Hepatic stellate cell (primary cell): ENCODE results near the gene MRPL49.

Source experiments
- DNase-seq: peaks from one replicate; pipeline ENCODE4 v3.0.0; 2011; ENCODE audit warnings: low spot score

MRPL49 gene

DNA sequence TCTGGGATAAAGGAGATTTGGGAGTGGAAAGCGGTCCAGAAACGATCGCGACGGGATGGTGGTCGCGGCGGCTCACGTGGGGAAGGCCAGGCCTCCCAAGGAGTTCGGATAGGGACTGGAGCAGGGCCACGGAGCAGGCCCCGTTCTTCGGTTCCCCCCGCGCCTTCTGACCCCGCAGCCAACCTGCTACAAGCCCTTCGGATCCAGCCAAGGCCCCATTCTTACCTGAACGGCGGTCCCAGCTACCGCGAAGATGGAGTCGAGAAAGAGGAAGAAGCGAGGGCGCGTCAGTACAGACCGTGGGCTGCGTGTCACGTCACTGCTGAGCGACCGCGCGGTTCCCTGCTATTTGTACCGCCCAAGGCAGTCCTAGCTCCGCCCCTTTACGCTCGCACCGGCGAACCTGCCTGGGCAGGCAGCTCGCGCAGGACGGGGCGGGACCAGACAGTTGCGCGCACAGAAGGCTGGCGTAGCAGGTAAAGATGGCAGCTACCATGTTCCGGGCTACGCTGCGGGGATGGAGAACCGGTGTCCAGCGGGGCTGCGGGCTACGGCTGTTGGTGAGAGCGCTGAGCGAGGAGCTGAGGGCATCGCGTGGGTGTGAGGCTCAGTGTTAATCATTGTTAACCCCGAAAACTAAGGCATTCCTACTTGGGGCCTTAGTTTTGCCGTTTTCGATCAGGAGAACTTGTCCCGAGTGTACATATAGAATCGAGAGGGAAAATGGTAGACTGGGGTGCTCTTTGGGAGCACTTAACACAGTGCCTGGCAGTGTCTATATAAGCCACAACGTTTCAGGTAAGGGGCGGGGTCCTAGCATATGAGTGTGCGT is at the start of gene MRPL49, which contains the start of gene FAU:
Gene MRPL49 (plus strand): TSS at position 457 of the 832 bp plus-strand sequence. CDS start 26 bp downstream, at position 483.
Gene FAU (minus strand): TSS at position 270 of the 832 bp plus-strand sequence. CDS start 321 bp downstream, outside the sequence.
- DNase-seq: peak; percentile 98

DNA sequence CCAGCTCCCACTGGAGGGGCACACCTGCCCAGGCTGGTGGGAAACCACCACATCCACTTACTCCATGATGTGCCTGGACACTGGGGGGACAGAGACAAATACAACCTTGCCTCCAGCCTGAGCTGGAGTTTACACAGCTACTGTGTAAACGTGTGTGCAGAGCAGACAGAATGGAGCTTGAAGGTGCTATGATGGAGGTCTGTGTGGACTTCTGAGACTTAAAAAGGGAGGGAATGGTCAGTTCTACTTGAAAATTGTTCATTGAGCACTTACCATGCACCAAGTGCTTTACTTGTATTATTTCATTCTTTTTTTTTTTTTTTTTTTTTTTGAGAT is 49.5 kb upstream of the MRPL49 start:
- no peak for DNase-seq

DNA sequence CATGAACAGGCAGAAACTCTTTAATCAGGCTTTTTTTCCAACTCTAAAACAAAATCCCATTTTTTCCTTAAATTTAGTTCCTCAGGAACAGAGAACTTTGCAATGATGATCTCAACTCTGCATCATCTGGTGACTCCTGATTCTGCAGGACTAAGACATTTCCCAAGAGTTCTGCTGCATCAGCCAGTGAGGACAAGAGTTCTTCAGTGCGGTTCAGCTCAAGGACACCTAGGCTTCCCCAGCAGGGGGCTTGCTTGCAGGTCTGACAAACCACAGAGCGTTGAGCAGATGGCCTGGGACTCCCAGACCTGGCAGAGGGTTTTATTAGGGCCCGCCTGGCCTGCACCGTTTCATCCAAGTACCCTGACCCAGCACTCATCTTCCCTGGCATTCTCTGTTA is 44.7 kb upstream of the MRPL49 start:
- DNase-seq: no peak

DNA sequence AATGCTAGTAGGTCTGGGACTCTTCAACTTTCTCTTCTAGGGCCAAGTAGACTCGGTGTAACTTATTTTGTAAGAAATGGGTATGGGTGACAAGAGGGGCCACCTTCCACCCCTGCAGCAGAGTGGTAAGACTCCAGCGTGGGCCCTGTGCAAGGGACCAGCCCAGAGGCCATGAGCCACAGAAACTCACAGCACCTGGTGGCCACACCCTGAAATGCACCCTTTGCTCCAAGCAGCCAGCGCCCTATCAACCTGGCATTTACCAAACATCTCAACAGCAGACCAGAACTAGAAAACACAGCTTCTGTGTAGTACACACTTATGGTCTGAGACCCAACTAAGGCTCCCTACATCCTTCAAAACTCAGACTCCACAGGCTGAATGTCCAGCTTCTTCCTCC is 44.0 kb upstream of the MRPL49 start:
- peak; percentile 63 for DNase-seq

DNA sequence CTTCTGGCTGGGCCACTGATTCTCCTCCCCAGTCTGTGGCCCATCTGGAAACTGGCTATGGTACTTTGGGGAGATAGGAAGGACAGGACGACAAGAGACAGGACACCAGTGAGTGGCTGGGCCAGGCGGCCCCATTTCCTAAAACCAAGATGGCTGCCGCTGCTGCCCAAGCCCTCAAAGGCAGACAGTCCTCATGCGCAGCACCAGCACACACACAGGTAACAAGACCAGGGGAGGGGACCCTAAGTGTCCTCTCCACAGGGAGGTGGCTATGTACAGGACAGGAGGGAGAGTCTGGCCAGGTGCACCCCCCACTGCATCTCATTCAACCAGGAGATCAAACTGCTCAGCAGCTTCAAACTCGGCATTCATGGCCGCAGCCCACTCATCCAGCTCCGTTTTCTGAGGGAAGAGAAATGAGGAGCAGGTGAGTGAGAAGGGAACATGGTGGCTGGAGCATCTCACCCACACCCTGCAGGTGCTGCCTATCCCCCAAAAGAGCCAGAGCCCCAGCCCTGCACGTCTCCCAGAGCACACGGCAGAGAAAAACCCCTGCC is 43.3 kb upstream of the MRPL49 start:
- DNase-seq: no peak

DNA sequence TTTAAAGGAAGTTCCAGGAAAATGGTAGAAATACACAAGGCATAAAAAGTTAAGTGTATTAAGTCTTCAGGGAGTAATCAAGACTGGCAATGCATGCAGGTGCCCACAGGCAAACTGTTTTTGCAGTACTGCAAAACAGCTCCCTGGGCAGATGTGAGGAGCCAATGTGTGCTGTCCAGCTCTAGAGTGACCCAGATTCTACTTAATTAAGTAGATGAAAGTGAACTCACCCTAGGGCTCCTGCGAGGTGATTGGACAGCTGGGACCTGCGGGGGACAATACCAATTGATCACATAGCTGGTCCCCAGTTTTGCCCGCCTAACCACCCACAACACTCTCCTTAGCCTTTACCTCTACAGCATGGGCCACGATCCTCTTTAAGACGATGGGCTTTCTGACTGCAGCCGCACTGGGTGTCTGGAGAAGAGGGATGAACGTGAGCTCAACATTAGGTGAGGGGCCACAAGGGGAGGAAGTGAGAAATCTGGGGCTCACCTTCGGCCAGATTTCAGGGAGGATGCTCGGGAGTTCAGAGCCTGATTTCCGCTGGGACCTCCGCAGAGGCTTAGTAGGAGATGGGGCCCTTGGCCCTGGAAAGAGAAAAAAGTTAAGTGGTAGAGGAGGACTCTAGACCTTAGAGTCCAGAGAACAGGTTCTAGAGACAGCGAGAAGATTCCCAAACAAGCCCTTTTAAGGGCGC is 38.8 kb upstream of the MRPL49 start:
- DNase-seq: no peak

DNA sequence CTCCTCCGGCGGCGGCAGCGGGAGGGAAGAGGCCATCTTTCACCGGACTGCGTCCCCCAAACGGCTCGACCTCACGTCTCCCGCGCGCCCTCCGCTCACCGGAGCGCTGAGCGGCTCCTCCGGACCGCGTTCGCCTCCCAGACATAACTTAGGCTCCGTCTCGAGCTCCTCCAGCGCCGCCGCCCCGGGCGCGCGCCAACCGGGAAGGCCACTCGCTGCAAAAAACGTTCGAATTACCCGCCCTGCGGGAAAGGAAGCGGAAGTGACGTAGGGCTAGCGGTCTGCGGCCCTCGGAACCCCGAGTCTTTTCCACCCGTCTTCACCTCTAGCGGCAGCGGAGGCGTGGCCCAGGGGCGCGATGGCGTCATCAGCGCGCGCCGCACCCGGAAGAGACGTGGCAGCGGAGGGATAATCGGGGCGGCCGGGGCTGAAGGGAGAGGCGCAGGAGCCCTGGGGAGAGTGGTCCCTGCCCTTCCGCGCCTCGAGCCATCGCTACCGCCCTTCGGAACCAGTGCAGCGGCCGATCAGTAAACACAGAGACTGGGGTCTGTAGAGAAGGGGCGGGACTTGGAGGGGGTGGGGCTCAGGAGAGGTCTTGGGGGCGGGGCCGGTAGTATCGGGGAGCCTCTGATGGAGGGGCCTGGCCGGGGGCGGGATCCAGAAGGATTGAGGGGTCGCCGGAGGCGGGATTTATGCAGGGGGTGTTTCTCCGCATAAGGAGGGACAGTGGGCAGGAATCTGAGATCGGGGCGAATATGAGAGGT is 38.1 kb upstream of the MRPL49 start, which contains the start of the genes CDCA5 and ZFPL1:
Gene CDCA5 (minus strand): TSS at position 207 of the 764 bp plus-strand sequence. CDS start 62 bp downstream, at position 145.
Gene ZFPL1 (plus strand): TSS at position 389 of the 764 bp plus-strand sequence. CDS start 477 bp downstream, outside the sequence.
- DNase-seq: peak; percentile 99

DNA sequence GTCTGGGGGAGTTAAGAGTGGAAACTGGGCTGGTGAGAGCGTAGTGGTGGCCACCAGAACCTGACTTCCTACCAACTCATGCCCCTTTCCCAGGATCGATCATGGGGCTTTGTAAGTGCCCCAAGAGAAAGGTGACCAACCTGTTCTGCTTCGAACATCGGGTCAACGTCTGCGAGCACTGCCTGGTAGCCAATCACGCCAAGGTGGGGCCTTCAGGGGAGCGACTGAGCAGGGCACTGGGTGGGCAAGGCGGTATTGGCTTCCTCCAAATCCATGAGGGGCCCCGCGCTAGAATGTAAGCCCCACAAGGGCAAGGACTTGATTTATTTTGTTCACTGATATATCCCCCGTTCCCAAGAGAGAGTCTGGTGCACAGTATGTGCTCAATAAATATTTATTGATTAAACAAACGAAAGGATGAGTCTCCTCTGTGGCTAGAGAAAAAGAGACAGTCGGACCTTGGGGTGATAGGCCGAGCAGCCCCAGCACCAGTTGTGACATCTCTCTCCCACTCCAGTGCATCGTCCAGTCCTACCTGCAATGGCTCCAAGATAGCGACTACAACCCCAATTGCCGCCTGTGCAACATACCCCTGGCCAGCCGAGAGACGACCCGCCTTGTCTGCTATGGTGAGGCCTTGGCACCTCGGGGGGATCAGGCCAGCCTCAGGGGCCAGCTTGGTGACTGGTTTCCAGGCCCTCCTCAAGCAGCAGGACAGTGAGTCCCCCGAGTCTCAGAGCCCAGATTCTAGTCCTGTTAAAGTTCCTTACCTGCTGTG is 37.3 kb upstream of the MRPL49 start:
- no peak for DNase-seq

DNA sequence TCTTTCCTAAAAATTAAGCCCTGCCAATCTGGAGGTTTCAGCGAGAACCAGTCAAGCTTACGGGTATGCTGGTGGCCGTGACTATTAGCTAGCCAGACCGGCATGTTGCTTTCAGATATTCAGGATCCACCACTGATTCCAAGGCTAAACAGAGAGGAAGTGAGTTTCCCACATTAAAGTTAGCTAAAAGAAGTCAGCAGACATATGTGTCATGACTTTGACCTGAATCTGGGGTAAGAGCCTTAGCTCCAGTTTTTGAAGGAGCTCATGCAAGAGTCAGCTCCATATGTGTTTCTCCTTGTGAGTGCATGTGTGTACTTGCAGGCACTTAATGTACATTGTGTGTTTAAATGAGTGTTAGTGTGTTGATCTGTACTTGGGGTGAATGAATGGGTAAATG is 36.7 kb upstream of the MRPL49 start:
- DNase-seq: no peak

DNA sequence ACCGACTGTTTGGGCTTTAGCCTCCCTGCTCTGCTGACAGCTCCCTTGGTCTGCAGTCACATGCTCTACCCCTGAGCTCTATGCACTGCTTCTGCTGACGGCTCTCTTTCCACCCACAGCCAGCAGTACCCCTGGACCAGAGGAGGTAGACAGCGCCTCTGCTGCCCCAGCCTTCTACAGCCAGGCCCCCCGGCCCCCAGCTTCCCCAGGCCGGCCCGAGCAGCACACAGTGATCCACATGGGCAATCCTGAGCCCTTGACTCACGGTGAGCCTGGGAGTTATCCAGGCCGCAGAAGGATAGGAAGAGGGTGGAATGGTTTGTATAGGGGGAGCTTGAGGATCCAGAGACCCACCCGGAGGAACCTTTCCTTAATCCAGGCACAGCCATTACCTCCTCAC is 35.3 kb upstream of the MRPL49 start:
- DNase-seq: no peak

DNA sequence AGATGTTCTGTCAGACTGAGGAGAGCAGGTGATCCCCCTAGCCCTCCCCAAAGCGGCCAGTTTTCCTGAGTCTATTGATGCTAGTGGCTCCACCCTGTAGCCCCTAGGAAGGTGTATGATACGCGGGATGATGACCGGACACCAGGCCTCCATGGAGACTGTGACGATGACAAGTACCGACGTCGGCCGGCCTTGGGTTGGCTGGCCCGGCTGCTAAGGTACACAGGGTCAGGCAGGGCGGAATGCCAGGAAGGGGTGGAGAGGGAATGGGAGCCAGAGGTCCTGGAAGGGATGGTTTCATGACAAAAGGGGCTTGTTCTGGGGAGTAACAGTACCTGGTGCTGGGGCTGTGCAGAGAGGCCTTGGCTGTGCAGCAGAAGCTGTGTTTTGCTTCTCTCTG is 34.9 kb upstream of the MRPL49 start:
- no peak for DNase-seq

DNA sequence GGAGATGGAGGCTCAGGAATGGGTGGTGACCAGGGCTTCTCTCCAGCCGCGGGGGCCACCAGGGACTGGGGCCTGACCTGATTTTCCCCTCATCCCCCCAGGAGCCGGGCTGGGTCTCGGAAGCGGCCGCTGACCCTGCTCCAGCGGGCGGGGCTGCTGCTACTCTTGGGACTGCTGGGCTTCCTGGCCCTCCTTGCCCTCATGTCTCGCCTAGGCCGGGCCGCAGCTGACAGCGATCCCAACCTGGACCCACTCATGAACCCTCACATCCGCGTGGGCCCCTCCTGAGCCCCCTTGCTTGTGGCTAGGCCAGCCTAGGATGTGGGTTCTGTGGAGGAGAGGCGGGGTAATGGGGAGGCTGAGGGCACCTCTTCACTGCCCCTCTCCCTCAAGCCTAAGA is 34.3 kb upstream of the MRPL49 start:
- no peak for DNase-seq

DNA sequence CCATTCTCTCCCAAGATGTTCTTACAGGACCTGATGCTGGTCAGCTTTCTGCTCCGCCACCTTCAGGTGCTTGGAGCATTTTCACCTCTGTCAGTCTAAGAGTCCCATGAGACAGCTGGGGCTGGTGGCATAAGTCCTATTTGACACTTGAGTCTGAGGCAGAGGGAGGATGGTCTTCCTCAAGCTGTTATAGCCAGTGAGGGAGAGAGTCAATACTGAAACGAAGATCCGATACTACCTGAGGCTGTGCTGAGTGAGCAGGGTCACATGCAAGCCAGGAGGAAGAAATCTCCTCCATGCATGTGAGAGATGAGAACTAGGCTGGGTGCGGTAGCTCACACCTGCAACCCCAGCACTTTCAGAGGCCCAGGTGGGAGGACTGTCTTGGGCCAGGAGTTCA is 32.5 kb upstream of the MRPL49 start:
- no peak for DNase-seq

DNA sequence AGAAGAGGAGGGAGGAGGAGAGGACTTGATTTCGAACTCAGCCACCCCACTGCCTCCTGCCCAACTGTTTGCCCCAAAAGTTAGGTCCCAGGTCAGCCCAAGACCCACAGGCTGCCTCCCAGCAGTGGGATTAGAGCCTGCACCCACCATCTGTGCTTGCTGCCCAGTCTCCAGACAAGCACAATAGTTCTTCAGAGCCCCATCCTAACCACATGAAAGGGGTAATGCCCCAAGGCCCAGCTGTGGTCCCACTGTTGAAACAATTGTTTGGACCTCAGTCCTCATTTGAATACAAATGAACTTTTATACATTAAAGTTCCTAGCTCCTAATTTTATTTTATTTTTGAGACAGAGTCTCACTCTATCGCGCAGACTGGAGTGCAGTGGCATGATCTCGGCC is 31.5 kb upstream of the MRPL49 start:
- no peak for DNase-seq

DNA sequence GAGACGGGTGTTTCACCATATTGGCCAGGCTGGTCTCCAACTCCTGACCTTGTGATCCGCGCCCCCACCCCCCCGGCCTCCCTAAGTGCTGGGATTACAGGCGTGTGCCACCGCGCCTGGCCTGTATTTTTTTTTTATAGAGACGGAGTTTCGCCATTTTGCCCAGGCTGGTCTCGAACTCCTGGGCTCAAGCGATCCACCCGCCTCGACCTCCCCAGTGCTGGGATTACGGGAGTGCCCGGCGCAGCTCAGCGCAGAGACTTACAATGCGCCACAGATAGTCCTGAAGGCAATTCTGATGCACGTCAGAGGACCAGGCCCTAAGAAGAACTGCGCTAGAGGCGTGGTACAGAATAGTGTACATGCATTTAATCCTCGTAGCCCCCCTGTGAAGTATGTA is 26.7 kb upstream of the MRPL49 start:
- DNase-seq: no peak

DNA sequence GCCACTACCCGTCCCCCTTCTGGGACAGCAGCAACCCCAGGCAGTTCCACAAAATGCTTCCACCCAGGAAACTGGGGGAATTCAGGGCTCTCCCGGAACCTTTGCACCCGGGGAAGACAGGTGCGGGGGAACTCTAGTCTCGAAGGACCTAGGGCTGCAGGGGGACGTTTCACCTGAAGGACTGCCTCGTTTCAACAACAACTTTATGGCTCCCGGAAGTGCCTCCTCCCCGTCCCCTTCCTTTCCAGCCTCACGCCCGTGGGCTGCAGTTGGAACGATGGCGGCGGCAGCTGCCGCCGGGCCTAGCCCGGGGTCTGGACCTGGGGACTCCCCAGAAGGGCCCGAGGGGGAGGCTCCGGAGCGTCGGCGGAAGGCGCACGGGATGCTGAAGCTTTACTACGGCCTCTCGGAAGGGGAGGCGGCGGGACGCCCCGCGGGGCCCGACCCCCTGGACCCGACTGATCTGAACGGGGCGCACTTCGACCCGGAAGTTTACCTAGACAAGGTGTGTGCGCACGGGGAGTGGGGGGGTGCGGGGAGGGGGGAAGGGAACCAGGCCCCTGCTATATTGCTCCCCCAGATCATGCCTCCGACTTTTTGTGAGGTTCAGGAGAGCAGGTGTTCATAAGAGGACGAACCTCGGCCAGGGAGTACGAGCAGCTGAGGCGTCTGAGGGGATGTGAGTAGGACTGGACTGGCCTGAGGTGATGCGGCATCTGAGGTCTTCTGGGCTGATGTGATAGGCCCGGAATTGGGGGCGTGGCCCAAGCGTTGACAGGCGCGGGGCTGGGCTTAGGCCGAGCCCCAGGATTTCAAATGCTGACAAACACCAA is 25.9 kb upstream of the MRPL49 start, which contains the start of gene VPS51:
Gene VPS51 (plus strand): TSS at position 241 of the 833 bp plus-strand sequence. CDS start 37 bp downstream, at position 278.
- DNase-seq: peak; percentile 96

DNA sequence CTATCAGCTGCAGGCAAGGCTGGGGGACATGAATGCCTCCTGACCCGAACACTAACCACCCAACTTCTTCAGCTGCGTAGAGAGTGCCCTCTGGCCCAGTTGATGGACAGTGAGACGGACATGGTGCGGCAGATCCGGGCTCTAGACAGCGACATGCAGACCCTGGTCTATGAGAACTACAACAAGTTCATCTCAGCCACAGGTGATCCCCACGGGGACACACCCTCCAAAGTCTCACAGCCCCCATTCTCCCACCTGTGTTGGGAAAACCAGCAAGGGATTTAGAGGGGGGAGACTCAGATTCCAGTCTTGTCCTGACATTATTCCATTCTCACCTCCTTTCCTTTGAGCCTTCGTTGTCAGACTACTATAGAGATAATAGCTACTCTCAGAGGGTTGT is 25.2 kb upstream of the MRPL49 start:
- no peak for DNase-seq

DNA sequence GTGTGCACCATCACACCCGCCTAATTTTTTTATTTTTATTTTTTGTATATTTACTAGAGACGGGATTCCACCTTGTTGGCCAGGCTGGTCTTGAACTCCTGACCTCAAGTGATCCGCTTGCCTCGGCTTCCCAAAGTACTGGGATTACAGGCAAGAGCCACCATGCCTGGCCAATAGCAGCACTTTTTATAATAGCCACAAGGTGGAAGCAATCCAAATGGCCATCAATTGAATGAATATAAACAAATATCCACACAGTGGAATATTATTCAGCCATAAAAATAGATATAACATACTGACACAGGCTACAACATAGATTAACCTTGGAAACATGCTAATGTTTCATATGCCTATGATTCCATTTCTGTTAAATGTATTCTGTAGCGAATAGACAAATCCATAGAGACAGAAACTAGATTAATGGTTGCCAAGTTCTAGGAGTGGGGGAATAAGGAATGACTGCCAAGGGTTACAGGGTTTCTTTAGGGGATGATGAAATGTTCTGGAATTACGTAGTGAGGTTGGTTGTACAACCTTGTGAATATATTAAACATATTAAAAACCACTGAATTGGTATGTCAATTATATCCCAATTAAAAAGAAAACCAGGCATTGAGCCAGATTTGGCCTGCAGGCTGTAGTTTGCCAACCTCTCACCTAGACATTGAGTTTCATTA is 21.3 kb upstream of the MRPL49 start:
- DNase-seq: no peak
